H1 (cell line): ENCODE data around the gene EFHC1. TPM values are rescaled to one million over a fixed set of nuclear protein-coding genes. Genes with fewer than 3 reads are reported as not detected.

Experiments used
- CHD1 ChIP-seq: IDR thresholded peaks from 2 replicates; pipeline ENCODE4 v1.6.1; 2012; ENCODE audit warnings: low read depth, low read length, improper control_type of control experiment
- FOSL1 ChIP-seq: IDR thresholded peaks from 2 replicates; pipeline ENCODE4 v1.6.1; 2011; ENCODE audit warnings: mild to moderate bottlenecking, low read depth, low read length, moderate library complexity; ENCODE audit not compliant: insufficient read depth
- HDAC2 ChIP-seq, 2 experiments: fragments of 300-600 bp in 1 of 2; sonication (generic) in 1 of 2; IDR thresholded peaks; 2 replicates each; pipeline ENCODE4 v1.6.1; 2011 to 2012; ENCODE audit warnings: low read depth in 2 of 2, low read length in 2 of 2, mild to moderate bottlenecking in 2 of 2, moderate library complexity in 2 of 2, borderline replicate concordance in 1 of 2, inconsistent platforms in 1 of 2
- HDAC6 ChIP-seq: IDR thresholded peaks from one replicate; pipeline ENCODE4 v1.7.1; 2012; ENCODE audit warnings: low read depth, mild to moderate bottlenecking, inconsistent platforms, low read length, moderate library complexity
- KDM5A ChIP-seq: fragments of 200-600 bp; IDR thresholded peaks from 2 replicates; pipeline ENCODE4 v1.7.1; 2012; ENCODE audit warnings: mild to moderate bottlenecking, low read length, inconsistent platforms, mixed read lengths
- RAD21 ChIP-seq, 2 experiments: IDR thresholded peaks in 1 of 2; conservative IDR thresholded peaks in 1 of 2; 2 replicates each; pipeline ENCODE4 v1.6.1; 2011; ENCODE audit warnings: low read depth in 2 of 2, low read length in 2 of 2, improper control_type of control experiment in 1 of 2, inconsistent platforms in 1 of 2, mild to moderate bottlenecking in 1 of 2, moderate library complexity in 1 of 2
- polyA plus RNA-seq, 7 experiments: library from polyadenylated mRNA; depleted of rRNA in 3 of 7; stranded (reverse) in 5 of 7; unstranded in 2 of 7; fragments of >200 nt in 5 of 7; fragments of 200-250 nt in 2 of 7; gene quantifications; 1 replicate in 5 of 7; 2 replicates in 1 of 7; 4 replicates in 1 of 7; pipeline versions ENCODE4 v1.2.1 to v1.2.3, GENCODE V29; 2011 to 2013; ENCODE audit warnings: missing spikeins in 2 of 7, mixed read lengths in 2 of 7
- total RNA-seq: library from RNA; stranded (reverse); fragmentation: NEBNext Ultra II Directional; extraction: Animal tissue kit (Norgen Biotek cat#: 25700); gene quantifications from 2 replicates; pipeline ENCODE4 v1.2.1, GENCODE V29; 2021

The EFHC1 gene
- total and polyA plus RNA-seq, 2 of the 8 experiments (the other 6 are each of a cell fraction or from before 2014, with no cell fraction given): 10.5 to 16.4 TPM

- TF ChIP-seq HDAC2 (IDR thresholded peaks at IDR 0.05; ENCODE audit: borderline replicate concordance in 1 of 2, low read depth in 2 of 2, low read length in 2 of 2) (no peak), KDM5A (no peak), RAD21 (IDR thresholded peaks at IDR 0.05 in 1 of 2, conservative IDR thresholded peaks at IDR 0.05 in 1 of 2; ENCODE audit: low read depth in 2 of 2, low read length in 2 of 2) (no peak), CHD1 (no peak), FOSL1 (no peak), HDAC6 (no peak)
Measured at GRCh38 chr6:52482903-52483670, 62.9 kb downstream of the EFHC1 start (continued).
